IMR-90 (cell line): ENCODE measurements around the gene CYP4Z1.

Experiments
- CEBPB ChIP-seq: IDR thresholded peaks from 2 replicates; pipeline ENCODE4 v1.6.1; 2012; ENCODE audit warnings: low read depth, low read length, improper control_type of control experiment
- CTCF ChIP-seq: conservative IDR thresholded peaks from 2 replicates; pipeline ENCODE4 v1.5.1; 2012; ENCODE audit warnings: mild to moderate bottlenecking, low read depth, low read length, improper control_type of control experiment
- FOS ChIP-seq: fragments of 150-350 bp; IDR thresholded peaks from 2 replicates; pipeline ENCODE4 v1.6.1; 2016; ENCODE audit warnings: low read depth, low read length
- MAFK ChIP-seq: IDR thresholded peaks from 2 replicates; pipeline ENCODE4 v1.6.1; 2012; ENCODE audit warnings: low read depth, low read length, improper control_type of control experiment
- MAZ ChIP-seq: IDR thresholded peaks from 2 replicates; pipeline ENCODE4 v1.6.1; 2012; ENCODE audit warnings: low read depth, mild to moderate bottlenecking, low read length, improper control_type of control experiment, moderate library complexity, borderline replicate concordance
- MXI1 ChIP-seq: IDR thresholded peaks from 2 replicates; pipeline ENCODE4 v1.6.1; 2012; ENCODE audit warnings: low read depth, mild to moderate bottlenecking, low read length, moderate library complexity, borderline replicate concordance
- NFE2L2 ChIP-seq: fragments of 150-350 bp; IDR thresholded peaks from 2 replicates; pipeline ENCODE4 v1.6.1; 2016; ENCODE audit warnings: low read depth, mild to moderate bottlenecking, low read length
- POLR2A ChIP-seq: IDR thresholded peaks from 2 replicates; pipeline ENCODE4 v1.6.1; 2012; ENCODE audit warnings: mild to moderate bottlenecking, low read depth, low read length
- RAD21 ChIP-seq: IDR thresholded peaks from 2 replicates; pipeline ENCODE4 v1.6.1; 2012; ENCODE audit warnings: low read length, improper control_type of control experiment
- RCOR1 ChIP-seq: IDR thresholded peaks from 2 replicates; pipeline ENCODE4 v1.6.1; 2012; ENCODE audit warnings: mild to moderate bottlenecking, low read length, improper control_type of control experiment; ENCODE audit not compliant: insufficient replicate concordance
- RFX5 ChIP-seq: IDR thresholded peaks from 2 replicates; pipeline ENCODE4 v1.8.0; 2012; ENCODE audit warnings: low read depth, mild to moderate bottlenecking, low read length, moderate library complexity
- SMC3 ChIP-seq: fragments of 150-350 bp; IDR thresholded peaks from 2 replicates; pipeline ENCODE4 v1.6.1; 2016; ENCODE audit warnings: low read depth, mild to moderate bottlenecking, antibody characterized with exemption, low read length, moderate library complexity
- TF ChIP-seq, protein P1 (sequence below): fragments of 150-350 bp; IDR thresholded peaks from 2 replicates; pipeline ENCODE4 v1.6.1; 2016; ENCODE audit warnings: low read depth, mild to moderate bottlenecking, low read length, moderate library complexity, borderline replicate concordance

DNA sequence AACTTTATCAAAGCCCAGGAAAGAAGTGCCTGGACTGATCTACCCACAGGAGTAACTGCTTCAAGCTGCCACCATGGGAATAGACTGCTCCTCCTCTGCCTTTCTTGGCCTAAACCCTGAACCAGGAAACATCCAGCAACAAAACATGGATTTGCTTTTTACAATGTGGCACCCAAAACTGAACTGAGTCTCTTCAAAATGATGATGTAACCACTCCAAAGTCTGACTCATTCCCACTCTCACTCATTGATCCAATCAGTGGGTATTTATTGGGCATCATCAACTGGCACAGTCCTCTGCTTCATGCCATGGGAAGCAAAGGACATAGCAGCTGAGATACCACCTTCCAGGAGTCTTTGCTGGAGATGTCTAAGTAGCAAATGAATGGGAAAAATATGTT, 93.7 kb downstream of the CYP4Z1 start:
- no peak for TF ChIP-seq CTCF
- TF ChIP-seq RCOR1: no peak
- no peak for TF ChIP-seq POLR2A
- no peak for TF ChIP-seq RFX5
- TF ChIP-seq RAD21: no peak
- TF ChIP-seq, protein P1, sequence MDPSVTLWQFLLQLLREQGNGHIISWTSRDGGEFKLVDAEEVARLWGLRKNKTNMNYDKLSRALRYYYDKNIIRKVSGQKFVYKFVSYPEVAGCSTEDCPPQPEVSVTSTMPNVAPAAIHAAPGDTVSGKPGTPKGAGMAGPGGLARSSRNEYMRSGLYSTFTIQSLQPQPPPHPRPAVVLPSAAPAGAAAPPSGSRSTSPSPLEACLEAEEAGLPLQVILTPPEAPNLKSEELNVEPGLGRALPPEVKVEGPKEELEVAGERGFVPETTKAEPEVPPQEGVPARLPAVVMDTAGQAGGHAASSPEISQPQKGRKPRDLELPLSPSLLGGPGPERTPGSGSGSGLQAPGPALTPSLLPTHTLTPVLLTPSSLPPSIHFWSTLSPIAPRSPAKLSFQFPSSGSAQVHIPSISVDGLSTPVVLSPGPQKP: no peak
- TF ChIP-seq SMC3: no peak
- no peak for TF ChIP-seq MAZ
- TF ChIP-seq MXI1: no peak
- no peak for TF ChIP-seq MAFK
- TF ChIP-seq CEBPB: no peak
- no peak for TF ChIP-seq NFE2L2
- TF ChIP-seq FOS: no peak
